GM21526 (cell line): ENCODE data around the gene PTGR3.

ENCODE experiments used
- ATAC-seq: cut with Tn5 transposase; IDR thresholded peaks from one replicate; pipeline ENCODE4 v1.9.1; 2021; ENCODE audit warnings: moderate library complexity; ENCODE audit not compliant: unreplicated experiment, low FRiP score

PTGR3 gene

DNA sequence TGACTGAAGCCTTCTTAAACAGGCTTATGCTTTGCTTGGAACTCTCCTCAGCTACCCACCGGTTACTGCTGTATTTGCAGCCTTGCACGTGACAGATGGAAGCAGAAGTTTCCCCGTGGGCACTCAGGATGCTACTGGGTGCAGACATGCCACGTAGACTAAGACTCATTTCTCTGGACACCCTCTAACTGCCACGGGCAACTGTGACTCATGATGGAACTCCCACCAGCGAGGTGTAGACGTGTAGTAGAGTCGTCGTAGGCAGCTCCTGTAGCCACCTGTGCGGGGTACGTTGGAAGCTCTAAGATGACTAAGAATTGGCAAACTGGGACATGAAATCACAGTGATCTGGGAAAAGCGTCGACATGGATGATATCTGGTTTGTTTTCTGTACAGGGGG, 29.2 kb upstream of the PTGR3 start:
- ATAC-seq = no peak

- ATAC-seq = no peak
Observed at GRCh38 chr18:75235896-75236295, 27.0 kb upstream of the PTGR3 start.

GRCh38 chr18:75234901-75235300, 26.0 kb upstream of the PTGR3 start:
- ATAC-seq = no peak

DNA sequence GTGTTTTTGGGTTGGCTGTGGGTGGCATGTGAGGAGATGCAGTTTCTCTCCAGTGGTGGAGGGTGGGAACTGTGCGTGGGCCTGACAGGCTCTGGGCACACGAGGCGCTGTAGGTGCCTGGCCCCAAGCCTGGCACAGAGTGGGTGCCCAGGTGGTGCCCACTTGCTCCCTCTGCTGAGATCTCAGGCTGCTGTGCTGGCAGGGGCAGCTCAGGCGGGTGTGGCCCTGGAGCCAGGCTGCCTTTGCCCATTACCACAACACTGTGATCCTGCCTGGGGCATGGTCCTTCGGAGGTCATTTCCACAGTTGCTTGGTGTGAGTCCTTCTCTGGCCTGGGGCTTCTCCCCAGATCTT, 22.1 kb upstream of the PTGR3 start:
- no peak for ATAC-seq

- no peak for ATAC-seq
Observed at GRCh38 chr18:75230163-75231052, 21.5 kb upstream of the PTGR3 start.

DNA sequence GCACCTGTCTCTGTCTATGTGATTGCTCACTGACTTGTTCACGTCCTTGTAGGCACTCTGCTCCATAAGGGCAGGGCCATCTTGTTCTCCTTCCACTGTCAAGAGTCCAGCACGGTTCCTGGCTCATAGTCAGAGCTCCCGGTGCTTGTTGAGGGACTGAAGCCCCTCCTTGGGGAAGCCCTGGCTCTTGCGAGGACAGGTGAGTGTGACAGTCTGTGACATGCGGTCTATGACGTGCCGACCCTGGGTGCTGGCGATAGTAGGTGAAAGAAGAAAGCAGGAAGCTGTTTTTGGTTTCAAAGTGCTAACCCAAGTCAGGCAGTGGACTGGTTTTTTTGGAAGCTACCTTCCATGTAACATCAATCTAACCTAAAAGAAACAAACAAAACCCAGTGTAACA, 20.5 kb upstream of the PTGR3 start:
- no peak for ATAC-seq

- ATAC-seq = no peak
Observed at GRCh38 chr18:75228967-75229366, 20.0 kb upstream of the PTGR3 start.

DNA sequence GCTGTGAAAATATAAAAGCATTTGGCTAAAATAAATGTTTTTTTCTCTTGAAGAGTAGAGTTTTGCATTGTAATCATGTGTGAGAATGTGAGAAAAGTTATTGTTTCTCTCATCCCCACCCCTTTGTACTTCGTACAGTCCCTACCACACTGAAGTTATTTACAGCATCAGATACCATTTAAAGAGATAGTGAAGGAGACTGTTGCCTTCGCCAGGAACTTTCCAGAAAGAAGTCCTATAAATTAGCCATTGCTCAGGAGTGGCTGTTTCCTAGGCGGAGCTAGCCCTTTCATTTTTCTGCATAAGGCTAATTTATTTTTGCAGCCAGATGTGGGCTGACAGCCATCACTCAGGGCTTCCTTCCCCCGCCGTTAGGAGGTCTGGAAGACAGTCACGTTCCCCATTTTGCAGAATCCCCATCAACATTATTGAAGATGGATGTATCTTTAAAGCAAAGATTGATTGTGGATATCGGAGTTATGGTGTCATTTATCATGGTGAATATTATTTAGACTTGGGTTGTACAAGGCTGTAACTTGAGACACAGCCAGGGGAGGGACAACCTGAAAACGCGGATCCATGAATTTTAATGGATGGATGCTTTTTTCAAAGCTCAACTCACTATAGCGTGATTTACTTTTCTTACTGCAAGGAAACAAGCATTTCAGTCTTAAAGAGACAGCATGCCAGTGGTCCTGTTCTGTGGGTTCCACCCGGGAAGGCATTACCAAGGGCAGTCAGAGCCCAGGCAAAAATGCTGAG, 18.8 kb upstream of the PTGR3 start:
- no peak for ATAC-seq

- no peak for ATAC-seq
Observed at GRCh38 chr18:75226956-75227316, 18.0 kb upstream of the PTGR3 start.

- no peak for ATAC-seq
Observed at GRCh38 chr18:75226286-75226955, 17.5 kb upstream of the PTGR3 start.

DNA sequence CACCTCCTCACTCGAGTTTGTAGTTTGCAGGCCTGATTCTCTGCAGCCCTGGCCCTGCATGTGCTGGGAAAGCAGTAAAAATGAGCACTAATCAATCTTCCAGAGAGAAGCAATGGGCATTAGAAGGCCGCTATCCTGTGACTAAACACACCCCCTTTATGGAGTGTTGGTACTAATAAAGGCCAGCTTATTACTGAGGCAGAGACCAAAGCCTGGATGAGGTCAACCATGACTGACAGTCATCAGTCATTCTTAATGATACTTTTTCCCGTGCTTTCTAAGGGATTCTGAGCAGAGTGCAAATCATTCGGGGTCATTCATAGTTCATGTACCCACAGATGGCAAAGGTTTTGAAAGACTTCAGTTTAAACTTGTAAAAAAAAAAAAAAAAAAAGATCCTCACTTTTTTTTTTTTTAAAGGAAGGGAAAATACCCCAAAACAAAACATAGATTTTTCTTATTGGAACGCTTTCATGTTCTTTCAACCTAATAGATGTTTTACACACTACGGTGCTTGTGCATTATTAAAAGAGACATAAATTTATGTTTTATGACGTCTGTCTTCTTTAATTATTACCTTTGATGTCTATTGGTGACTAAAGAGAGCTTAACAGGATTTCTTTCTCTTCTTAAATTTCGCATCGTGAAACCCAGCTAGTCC, 14.9 kb upstream of the PTGR3 start:
- ATAC-seq = no peak

DNA sequence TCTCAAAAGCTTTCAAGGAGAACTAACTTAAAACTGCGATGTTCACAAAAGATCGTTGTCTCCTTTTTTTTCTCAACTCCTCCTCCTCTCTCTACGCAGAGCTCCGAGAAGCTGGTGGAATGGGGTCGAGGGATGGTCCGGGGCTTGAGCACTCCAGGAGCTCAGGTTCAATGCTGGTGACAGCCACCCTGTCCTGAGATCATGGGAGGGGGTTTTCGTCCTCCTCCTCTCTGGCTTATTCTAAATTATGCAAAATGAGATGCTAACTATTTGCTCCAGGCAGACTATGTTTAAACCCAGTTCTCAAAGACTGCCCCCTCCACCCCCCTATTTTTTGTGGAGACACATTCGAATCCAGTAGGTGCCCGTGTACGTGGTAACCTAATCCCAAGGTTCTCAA, 13.5 kb upstream of the PTGR3 start:
- no peak for ATAC-seq

DNA sequence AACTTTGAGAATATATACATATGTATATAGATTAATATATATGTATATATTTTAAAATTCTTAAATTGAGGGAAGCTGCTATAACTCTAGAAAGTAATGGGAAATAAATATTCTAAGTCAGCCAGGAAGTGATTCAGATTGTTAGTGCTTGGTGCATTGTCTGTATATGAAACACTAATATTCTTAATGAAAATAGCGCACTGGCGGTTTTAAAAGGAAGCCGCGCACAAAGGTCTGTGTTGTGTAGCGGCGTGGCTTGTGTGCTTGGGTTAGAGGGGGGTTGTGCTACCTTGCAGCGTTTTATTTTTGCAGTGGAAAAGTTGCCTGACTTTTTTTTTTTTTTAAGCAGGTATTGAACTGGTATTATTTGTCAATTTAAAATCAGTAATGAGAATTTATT, 13.0 kb upstream of the PTGR3 start:
- ATAC-seq = no peak

DNA sequence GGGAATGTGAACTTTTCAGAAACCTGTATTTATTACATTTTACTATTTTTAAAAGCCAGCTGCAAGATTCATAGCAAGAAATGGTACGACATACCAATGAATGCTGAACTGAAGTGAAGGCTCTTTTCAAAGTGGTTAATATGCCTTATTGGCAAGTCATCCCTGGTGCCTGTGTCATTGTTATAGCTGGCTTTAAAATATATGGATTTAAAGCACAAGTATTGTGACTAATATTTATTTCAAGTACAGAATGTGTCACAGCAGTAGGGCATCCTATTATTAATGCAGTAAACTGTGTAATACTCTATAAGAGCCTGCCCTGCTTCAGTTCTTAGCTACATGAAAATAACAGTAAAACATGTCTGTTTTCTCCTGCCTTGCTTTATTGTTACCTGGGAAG, 12.5 kb upstream of the PTGR3 start:
- ATAC-seq = no peak

GRCh38 chr18:75220551-75221355, 11.8 kb upstream of the PTGR3 start:
- ATAC-seq = no peak

DNA sequence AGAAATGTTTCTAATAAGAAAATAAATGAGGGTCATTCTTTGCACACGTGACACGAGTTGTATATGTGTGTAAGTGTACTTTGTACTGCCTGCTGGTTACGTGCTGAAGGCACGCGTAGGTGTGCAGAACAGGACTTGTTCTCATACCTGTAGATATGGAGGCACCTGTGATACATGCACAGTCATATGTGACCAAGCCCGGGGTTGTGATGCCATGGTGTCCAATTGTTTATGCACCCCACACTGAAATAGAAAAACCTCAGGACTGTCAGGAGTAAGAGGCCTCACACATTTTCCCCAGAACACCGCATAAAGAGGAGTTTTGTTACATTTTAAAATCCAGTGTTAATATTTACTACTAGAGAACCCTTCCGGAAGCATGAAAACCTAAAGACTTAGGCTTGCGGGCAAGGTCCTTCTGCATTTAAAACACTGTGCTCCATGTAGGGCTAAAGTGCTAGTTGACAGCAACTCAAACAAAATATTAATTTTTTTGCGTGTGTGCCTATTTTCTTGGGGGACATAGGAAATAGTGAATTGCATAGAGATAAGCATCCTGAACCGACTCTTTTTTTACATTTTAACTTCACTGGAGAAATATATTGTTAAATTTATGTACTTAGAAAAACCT, 10.9 kb upstream of the PTGR3 start:
- no peak for ATAC-seq

- no peak for ATAC-seq
Observed at GRCh38 chr18:75218065-75218923, 9.4 kb upstream of the PTGR3 start.

DNA sequence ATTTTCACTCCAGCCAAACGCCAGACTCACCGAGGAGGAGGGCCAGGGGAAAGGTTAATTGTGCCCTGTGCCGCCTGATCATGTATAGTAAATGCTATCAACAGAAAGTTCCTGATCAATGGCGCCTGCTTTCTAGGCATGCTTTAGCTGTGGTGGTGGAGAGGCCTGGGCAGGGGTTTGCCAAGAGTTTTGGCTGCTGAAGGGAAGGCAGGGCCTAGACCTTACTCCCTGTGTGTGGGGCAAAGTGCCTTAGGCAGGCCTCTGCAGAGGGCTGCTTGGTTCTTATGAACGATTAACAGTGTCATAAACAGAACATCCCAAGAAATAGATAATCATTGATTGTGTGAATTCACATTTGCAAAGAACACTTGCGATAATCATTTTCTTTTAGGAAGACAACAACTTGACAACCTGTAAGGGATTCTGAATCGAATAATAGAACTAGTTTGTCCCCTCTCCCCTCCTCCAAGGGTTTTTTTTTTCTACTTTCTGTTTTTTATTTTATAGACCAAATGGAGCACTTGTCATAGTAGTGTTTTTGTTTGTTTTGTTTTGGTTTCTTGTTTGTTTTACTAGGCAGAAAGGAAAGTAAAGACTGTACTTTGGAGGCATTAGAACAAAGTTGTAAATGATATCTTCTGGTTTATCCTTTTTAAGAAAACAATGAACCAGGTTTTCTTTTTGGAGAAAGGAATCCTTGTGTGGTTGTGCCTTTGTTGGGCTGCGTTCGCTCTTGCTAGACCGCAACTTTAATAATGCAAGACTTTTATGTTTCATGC, 8.2 kb upstream of the PTGR3 start:
- ATAC-seq = no peak
